ENCODE data around the gene LMBR1L. TPM values are rescaled to one million over a fixed set of nuclear protein-coding genes. Genes with fewer than 3 reads are reported as not detected.

The LMBR1L gene
- total RNA-seq, 1 donor from 2014 or later: 67.9 TPM

DNA sequence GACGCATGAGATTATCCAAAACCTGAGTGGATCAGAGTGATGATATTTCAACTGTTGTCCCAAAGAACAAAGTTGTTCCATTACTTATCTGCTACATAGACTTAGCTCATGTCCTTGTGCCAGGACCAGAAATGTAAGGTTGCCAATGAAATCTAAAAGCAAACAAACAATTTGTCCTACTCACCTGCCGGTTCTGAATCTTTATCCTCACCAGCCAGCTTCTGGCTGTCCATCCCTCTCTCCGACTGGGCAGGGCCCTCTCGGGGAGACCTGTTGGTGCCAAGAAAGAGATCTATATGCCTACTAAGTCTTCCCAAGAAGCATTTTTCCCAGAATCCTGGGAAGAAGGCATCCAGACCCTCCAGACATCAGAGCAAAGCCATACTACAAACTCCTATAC, 55.6 kb downstream of the LMBR1L start:
- Histone ChIP-seq H3K36me3 (ENCODE audit: control insufficient read depth, insufficient read depth, low read length) (peaks cover 3% of the 10 kb centered on the region), H3K4me3 (ENCODE audit: low read depth, low read length) (no peak overlapping the region), H3K27me3 (ENCODE audit: control insufficient read depth, insufficient read depth, low read length) (no peaks in the 10 kb centered on the region)
- no peak for TF ChIP-seq CTCF (IDR thresholded peaks at IDR 0.05; ENCODE audit: insufficient read depth, low read length, poor library complexity, severe bottlenecking)
- no peak for DNase-seq (ENCODE audit: low read depth)

DNA sequence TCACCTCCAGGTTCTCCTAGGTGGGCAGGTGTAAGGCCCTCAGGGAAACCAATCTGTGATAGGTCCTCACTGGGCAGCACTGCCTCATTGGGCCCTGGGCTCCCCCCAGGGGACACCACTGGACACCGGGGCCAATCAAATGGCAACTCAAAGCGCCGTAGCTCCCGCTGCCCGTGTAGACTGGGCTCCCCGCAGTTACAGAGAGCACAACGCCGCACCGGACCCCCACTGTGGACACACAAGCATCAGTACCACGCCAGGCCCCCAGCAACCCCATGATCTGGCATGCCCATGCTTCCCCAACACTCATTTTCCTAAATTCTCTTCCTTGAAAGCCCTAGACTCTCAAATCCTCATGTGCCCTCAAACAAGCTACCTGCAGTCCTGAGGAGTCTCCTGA, 56.1 kb downstream of the LMBR1L start:
- no peak for DNase-seq (ENCODE audit: low read depth)
- Histone ChIP-seq H3K4me3 (ENCODE audit: low read depth, low read length) (no peak overlapping the region), H3K27me3 (ENCODE audit: control insufficient read depth, insufficient read depth, low read length) (no peaks in the 10 kb centered on the region), H3K36me3 (ENCODE audit: control insufficient read depth, insufficient read depth, low read length) (peaks cover 4% of the 10 kb centered on the region)
- no peak for TF ChIP-seq CTCF (IDR thresholded peaks at IDR 0.05; ENCODE audit: insufficient read depth, low read length, poor library complexity, severe bottlenecking)

DNA sequence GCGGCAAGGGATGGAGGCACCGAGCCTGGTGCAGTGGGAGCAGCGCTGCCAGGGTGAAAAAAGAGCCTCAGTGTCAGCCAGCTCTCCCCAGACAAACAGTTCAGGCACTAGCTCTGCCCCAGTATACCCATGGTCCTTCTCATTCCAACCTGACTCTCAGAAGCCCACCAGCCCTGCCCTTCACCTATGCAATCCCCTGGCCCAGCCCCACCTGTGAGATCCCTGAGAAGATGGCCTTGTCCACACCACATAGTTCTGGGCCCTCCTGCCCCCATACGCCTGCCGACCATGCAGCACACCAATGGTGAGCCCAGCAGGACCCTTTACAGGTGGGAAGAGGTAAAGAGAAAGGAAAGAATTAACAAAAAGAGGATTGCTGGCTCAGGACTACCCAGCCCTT, 56.6 kb downstream of the LMBR1L start:
- no peak for TF ChIP-seq CTCF (IDR thresholded peaks at IDR 0.05; ENCODE audit: insufficient read depth, low read length, poor library complexity, severe bottlenecking)
- Histone ChIP-seq H3K27me3 (ENCODE audit: control insufficient read depth, insufficient read depth, low read length) (no peaks in the 10 kb centered on the region), H3K36me3 (ENCODE audit: control insufficient read depth, insufficient read depth, low read length) (peaks cover 4% of the 10 kb centered on the region), H3K4me3 (ENCODE audit: low read depth, low read length) (no peak overlapping the region)
- no peak for DNase-seq (ENCODE audit: low read depth)

GRCh38 chr12:49052451-49053208, 58.0 kb downstream of the LMBR1L start:
- no peaks in the 10 kb centered on the region for H3K27me3 ChIP-seq (ENCODE audit: control insufficient read depth, insufficient read depth, low read length)
- no peak for DNase-seq (ENCODE audit: low read depth)
- no peak for TF ChIP-seq CTCF (IDR thresholded peaks at IDR 0.05; ENCODE audit: insufficient read depth, low read length, poor library complexity, severe bottlenecking)
- H3K36me3 ChIP-seq (ENCODE audit: control insufficient read depth, insufficient read depth, low read length): peaks cover 4% of the 10 kb centered on the region
- no peak overlapping the region for H3K4me3 ChIP-seq (ENCODE audit: low read depth, low read length)

GRCh38 chr12:49051777-49052438, 58.7 kb downstream of the LMBR1L start:
- H3K27me3 ChIP-seq (ENCODE audit: control insufficient read depth, insufficient read depth, low read length): no peaks in the 10 kb centered on the region
- no peak overlapping the region for H3K4me3 ChIP-seq (ENCODE audit: low read depth, low read length)
- no peak for DNase-seq (ENCODE audit: low read depth)
- no peak for TF ChIP-seq CTCF (IDR thresholded peaks at IDR 0.05; ENCODE audit: insufficient read depth, low read length, poor library complexity, severe bottlenecking)
- H3K36me3 ChIP-seq (ENCODE audit: control insufficient read depth, insufficient read depth, low read length): peaks cover 4% of the 10 kb centered on the region

Measured in kidney epithelial cell (primary cell).